ENCODE data around the gene SEC16A. TPM values are rescaled to one million over a fixed set of nuclear protein-coding genes. Genes with fewer than 3 reads are reported as not detected.

The SEC16A gene
- total and polyA plus RNA-seq, 2 donors (not counting 3 experiments of a cell fraction or from before 2014, with no cell fraction given): 34.5 to 80.6 TPM

DNA sequence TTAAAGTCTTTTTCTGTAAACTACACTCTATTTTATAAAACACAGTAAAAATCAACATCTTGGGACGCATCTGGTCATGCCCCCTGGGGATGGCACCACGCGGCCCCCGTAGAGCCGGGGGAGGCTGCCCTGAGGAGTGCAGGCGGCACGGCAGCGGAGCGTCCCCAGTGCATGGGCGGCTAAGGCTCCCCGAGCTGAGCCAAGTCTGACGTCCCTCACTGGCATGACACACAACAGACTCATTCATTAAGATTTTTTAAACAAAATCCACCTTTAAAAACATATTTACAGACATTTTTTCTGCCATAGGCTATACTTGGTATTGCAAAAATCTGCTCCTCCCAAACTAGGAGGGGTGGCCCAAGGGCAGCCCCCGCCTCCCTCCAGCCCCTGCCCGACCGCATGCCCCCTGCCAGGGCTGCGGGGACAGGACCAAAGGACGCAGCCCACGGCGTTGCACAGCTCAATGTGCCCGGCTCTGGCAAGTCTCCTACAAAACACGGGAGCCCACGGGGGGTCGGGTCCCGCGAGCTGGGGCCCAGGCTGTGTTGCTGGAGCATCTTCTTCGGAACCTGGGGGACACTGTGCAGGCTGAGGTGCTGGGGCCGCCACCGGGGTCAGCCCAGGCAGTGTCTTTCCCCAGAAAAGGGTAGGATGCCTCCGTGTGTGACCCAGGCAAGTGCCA is 11.8 kb upstream of the SEC16A start:
- Histone ChIP-seq H3K27ac (ENCODE audit: insufficient read depth, low read depth, low read length) (no peak overlapping the region), H4K20me1 (replicated peaks; ENCODE audit: control insufficient read depth, extremely low read depth, insufficient read depth, low read length) (peaks cover 2% of the 10 kb centered on the region), H3K9ac (replicated peaks; ENCODE audit: extremely low read depth, insufficient read depth, low read length) (no peak overlapping the region), H3K79me2 (ENCODE audit: control insufficient read depth, insufficient read depth, low read length) (no peaks in the 10 kb centered on the region), H3K27me3 (ENCODE audit: control insufficient read depth in 2 of 2, insufficient read depth in 2 of 2, low read length in 2 of 2) (no peaks in the 10 kb centered on the region), H3K4me3 (replicated peaks in 1 of 3; ENCODE audit: insufficient read depth in 1 of 3, low read depth in 1 of 3, low read length in 3 of 3) (no peak overlapping the region), H2AFZ (ENCODE audit: low read depth, low read length) (no peak overlapping the region), H3K4me2 (ENCODE audit: insufficient read depth, low read length) (no peak overlapping the region), H3K9me1 (replicated peaks; ENCODE audit: control insufficient read depth, extremely low read depth, insufficient read depth, low read length) (no peaks in the 10 kb centered on the region), H3K9me3 (replicated peaks; ENCODE audit: control insufficient read depth, insufficient read depth, low read length) (no peaks in the 10 kb centered on the region), H3K36me3 (ENCODE audit: control insufficient read depth in 2 of 2, extremely low read depth in 1 of 2, insufficient read depth in 2 of 2, low read length in 2 of 2) (peaks cover 23 to 45% of the 10 kb centered on the region in 2 experiments), H3K4me1 (ENCODE audit: control insufficient read depth, extremely low read depth, insufficient read depth, low read length) (no peaks in the 10 kb centered on the region)
- no TSS peak for BruUV-seq (replicated peaks)
- POLR2A ChIA-PET: no interaction called here
- DNase-seq (ENCODE audit: low read depth, low spot score) (no peak), FAIRE-seq (no peak)
- TF ChIP-seq, protein P1, sequence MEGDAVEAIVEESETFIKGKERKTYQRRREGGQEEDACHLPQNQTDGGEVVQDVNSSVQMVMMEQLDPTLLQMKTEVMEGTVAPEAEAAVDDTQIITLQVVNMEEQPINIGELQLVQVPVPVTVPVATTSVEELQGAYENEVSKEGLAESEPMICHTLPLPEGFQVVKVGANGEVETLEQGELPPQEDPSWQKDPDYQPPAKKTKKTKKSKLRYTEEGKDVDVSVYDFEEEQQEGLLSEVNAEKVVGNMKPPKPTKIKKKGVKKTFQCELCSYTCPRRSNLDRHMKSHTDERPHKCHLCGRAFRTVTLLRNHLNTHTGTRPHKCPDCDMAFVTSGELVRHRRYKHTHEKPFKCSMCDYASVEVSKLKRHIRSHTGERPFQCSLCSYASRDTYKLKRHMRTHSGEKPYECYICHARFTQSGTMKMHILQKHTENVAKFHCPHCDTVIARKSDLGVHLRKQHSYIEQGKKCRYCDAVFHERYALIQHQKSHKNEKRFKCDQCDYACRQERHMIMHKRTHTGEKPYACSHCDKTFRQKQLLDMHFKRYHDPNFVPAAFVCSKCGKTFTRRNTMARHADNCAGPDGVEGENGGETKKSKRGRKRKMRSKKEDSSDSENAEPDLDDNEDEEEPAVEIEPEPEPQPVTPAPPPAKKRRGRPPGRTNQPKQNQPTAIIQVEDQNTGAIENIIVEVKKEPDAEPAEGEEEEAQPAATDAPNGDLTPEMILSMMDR (IDR thresholded peaks at IDR 0.05; ENCODE audit: extremely low read depth in 1 of 2, insufficient read depth in 1 of 2, low read depth in 1 of 2, low read length in 2 of 2): no peak
- TF ChIP-seq MYC (IDR thresholded peaks at IDR 0.05; ENCODE audit: low read depth, low read length) (no peak), GATA2 (IDR thresholded peaks at IDR 0.05; ENCODE audit: insufficient read depth, insufficient read length, low read depth, low read length) (no peak), EZH2 (IDR thresholded peaks at IDR 0.05; ENCODE audit: borderline replicate concordance, low read depth, low read length, severe bottlenecking) (no peak), POLR2A (IDR thresholded peaks at IDR 0.05; ENCODE audit: low read depth, low read length) (no peak), POLR2AphosphoS5 (IDR thresholded peaks at IDR 0.05; ENCODE audit: insufficient read depth, low read depth, low read length) (no peak), FOS (IDR thresholded peaks at IDR 0.05; ENCODE audit: borderline replicate concordance, insufficient read depth, low read length) (no peak), JUN (IDR thresholded peaks at IDR 0.05; ENCODE audit: borderline replicate concordance, insufficient read depth, insufficient read length, low read depth) (no peak)
- TF ChIP-seq, protein P2, sequence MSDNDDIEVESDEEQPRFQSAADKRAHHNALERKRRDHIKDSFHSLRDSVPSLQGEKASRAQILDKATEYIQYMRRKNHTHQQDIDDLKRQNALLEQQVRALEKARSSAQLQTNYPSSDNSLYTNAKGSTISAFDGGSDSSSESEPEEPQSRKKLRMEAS (IDR thresholded peaks at IDR 0.05; ENCODE audit: insufficient read depth, insufficient read length): no peak
- CTCF ChIA-PET: no interaction called here
- dilution Hi-C loops (cut with MboI; ENCODE audit: extremely low pct_ligation_motif_present, low sequenced_read_pairs): no loop called here
- intact Hi-C loops (cut with micrococcal nuclease): no loop called here

Data from endothelial cell of umbilical vein (primary cell).